Activated T-helper 1 cell treated with anti-CD3 and anti-CD28 coated beads, Interleukin-2, amount 50 U/mL, for 16 hours (primary cell): ENCODE measurements around the gene NUFIP1.
"Not testable (repeated sequence)": the region's sequence is repeated elsewhere in the genome, so short reads cannot be mapped to it uniquely, and the experiment has no call there.

ENCODE experiments used
- DNase-seq, 2 donors: peaks; one replicate each; pipeline ENCODE4 v3.0.0-alpha.2; 2020; ENCODE audit warnings: low read depth in 1 of 2, low spot score in 1 of 2

Gene NUFIP1

DNA sequence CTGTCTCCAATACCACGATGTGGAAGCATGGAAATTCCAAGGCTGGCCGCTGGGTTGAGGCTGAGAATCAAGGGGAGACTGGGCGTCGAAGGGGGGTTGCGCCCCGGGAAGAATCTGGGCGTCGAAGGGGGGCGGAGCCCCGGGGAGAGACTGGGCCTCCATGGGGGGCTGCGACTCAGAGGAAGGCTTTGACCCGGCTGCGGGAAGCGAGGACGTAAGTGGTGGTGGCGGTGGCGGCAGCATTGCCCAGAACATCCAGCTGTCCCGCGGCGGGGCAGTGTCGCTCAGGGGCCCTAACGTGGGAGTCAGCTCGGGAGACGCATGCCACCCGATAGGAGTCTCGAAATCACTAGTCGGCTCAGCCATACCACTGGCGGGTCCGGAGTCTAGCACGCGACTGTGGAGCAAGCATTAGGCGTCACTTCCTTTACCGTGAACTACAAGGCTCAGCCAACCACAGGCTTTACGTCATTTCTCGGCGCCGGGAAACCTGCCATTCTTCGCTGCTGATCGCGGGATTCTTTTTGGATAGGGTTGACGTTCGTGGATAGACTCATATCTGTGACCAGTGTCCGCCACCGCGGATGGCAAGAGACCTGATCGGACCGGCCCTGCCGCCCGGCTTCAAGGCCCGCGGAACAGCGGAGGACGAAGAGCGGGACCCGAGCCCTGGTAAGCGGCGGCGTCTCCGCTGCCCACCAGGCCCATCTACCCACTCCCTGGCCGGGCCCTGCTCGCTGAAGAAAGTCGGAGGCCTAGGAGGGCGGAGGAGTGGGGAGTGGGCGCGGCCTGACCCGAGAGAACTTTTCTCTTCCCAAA lies at the start of gene NUFIP1, which contains the start of gene GPALPP1:
NUFIP1 (minus strand) TSS at position 401 of the 819 bp plus-strand sequence; CDS start at position 366, 35 bp downstream.
GPALPP1 (plus strand) TSS at position 468 of the 819 bp plus-strand sequence; CDS start at position 585, 117 bp downstream.
- DNase-seq = peak; percentile 84 to 88

DNA sequence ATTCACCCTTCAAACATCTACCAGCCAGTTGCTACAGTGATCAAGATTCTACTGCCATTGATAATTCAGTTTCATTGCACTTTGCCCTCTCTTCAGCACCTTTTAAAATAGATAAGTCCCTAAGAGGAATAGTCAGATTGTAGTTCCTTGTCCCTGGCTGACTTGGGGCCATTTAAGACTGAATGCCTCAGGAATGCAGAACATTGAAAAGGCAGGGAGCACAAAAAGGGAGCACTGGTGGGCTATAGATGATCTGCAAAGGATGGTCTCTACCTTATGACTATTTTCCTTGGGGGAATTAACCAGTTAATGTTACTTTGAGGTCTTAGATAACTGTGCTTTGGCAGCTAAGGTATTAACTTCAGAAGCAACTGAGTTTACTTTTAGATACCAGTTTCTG lies 46.9 kb upstream of the NUFIP1 start:
- no peak for DNase-seq

DNA sequence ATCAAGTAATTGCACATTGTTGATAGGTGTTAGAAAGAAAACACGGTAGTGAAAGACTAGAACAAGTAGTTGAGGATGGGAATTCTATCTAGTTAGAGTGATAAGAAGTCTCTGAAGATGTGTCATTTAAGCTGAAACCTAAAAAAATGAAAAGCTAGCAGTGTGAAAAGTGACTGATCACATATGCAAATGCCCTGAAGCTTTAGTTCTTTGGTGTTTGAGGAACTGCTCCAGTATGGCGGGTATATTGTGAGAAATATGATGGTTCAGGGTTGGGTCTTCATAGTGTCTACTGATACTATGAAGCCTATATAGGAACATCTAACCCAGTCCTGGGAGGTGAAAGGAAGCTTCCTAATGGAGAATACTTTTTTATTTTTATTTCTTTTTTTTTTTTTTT lies 45.1 kb upstream of the NUFIP1 start:
- no peak for DNase-seq

DNA sequence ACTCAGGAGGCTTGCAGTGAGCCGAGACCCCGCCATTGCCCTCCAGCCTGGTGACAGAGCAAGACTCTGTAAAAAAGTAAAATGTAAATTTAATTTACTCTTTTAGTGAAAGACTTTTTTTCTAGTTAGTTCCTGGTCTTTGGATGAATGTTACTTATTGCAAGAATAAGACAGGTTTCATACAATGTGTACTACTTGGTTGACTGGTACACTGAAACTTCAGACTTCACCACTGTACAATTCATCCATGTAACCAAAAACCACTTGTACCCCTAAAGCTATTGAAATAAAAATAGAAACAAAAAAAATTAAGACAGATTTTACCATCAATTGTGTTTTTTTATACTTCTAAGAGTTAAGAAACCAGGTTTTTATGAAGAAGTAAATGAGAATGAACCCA lies 35.6 kb upstream of the NUFIP1 start:
- DNase-seq = no peak

DNA sequence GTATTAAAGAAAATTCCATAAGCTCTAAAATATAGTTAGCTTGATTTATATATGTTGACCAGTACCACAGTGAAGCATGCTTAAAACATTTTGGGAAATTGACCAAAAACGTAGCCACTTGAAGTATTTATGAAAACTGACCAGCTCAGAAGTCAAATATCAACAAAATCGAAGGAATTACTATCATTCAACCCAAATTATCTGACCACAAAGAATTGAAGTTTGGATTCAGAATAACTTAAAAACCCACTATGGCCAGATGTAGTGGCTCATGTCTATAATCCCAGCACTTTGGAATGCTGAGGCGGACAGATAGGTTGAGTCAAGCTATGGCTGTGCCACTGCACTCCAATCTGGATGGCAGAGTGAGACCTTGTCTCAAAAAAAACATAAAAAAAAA lies 32.0 kb upstream of the NUFIP1 start:
- DNase-seq = no peak

DNA sequence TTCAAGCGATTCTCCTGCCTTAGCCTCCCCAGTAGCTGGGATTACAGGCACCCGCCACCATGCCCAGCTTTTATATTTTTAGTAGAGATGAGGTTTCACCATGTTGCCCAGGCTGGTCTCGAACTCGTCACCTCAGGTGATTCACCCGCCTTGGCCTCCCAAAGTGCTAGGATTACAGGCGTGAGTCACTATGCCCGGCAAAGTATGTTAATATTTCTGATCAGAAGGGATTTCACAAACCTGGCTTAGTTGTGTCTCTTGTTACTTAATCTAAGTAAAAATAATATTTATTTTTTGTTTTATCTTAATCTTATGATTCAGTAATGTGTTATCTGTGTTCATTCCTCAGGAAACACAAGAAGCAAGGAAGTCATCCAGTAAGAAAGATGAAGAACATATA lies 30.7 kb upstream of the NUFIP1 start:
- not testable (repeated sequence) for DNase-seq

DNA sequence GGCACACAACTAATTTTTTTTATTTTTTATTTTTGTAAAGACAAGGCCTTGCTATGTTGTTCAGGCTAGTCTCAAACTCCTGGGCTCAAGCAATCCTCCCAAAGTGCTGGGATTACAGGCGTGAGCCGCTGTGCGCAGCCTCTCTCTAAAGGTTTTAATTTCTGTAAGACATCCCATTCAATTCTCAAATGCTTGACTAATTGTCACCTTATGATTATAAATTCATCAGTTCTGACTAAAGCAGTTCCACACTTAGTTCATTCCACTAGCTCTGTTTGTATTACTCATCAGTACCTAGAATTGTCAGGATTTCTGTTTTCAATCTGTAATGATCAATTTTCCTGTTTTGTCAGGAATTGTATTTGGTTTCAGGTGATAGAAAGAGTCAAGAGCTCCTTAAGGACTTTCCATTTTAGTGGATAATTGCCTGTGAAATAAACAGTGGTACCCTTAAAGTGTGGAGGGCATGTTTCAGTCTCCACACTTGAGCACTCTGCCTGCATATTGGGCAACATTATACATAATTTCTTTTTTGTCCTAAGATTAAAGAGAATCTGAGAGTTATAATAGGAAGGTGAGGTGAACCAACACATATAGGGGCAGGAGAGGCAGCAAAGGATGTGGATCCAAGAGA lies 27.6 kb upstream of the NUFIP1 start:
- DNase-seq = no peak

DNA sequence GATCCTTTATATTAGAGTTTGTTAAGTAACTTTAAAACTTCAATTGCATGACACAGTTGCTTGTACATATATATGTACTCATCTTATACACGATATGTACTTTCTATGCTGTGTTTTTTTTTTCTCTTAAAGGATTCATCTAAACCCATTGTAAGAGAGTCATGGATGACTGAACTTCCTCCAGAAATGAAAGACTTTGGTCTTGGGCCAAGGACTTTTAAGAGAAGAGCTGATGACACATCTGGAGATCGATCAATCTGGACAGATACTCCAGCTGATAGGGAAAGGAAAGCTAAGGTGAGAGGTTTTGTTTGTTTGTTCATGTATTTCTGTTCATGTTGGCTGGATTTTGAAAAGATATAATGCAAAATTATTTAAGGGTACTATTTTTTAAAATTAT lies 26.0 kb upstream of the NUFIP1 start:
- DNase-seq = no peak

DNA sequence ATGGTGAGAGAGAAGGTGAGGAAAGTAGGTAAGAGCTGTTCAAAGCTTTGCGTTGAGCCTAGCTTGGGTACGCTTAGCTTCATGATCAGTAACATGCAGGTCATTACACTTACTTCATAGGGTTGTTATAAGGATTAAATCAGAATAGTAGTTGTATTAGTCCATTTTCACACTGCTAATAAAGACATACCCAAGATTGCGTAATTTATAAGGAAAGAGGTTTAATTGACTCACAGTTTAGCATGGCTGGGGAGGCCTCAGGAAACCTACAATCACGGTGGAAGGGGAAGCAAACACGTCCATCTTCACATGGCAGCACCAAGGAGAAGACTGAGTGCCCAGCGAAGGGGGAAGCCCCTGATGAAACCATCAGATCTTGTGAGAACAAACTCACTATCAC lies 21.9 kb upstream of the NUFIP1 start:
- DNase-seq = no peak

DNA sequence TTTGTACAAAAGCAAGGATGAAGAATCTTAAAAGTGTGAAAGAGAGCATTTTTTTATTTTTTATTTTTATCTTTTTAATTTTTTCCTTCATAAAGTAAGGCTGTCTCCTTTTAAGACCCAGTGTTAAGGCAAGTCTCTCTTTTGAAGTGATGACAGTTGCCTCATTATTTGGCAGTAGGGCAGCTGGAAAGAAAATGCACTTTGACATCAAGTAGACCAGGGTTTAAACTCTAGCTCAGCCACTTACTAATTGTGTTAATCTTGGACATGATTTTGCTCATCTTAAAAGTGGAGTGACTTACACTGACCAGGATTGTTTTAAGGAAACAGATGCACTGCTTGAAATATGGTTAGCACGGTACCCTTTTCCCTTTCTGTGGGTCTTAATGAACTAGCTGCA lies 18.6 kb upstream of the NUFIP1 start:
- no peak for DNase-seq

DNA sequence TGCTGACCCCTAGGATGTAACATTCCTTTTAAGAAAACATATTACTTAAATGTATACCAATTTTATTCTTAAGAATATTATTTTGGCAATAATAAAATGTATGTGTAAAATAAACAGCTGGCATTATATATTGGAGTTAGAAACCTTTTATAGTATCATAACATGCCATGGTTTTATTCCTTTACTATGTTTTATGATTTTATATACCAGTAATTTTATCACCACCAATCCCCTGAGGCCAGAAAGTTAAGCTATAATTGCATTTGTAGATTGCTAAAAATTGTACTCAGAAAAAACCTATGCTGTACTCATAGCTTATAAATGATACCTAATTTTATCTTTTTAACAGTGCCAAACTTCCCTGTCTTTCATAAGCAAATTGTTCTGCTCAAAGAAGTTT lies 18.0 kb upstream of the NUFIP1 start:
- no peak for DNase-seq

DNA sequence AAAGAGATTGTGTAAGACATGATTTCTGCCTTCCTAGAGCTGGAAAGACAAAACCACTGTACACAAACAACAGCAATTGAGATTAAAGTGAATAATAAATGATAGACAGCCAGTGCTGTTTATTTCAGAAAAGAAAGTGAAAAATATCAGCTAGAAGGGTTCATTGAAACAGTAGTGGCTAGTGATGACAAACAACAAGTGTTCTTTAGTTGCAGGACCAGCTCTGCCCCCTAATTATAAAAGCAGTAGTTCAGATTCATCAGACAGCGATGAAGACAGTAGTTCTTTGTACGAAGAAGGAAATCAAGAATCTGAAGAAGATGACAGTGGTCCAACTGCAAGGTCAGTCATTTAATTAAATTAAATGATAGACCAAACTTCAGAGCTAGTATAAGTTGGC lies 14.8 kb upstream of the NUFIP1 start:
- DNase-seq = no peak

DNA sequence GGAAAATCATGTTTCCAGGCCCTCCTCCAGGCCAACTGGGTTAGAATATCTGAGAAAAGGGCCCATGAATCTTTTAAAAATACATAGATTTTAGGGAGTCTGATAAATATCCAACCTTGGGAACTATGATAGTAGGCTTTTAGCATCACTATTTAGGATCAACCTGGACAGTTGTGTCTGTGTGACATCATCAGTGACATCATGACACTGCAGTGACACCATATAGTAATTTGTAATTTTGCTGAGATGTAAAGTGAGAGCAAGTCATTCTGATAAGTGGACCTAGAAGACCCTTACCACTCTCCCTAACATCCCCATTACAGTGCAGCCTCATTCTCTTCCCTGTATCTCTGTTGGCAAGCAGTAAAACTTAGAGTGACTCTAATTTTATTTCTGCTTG lies 14.1 kb upstream of the NUFIP1 start:
- DNase-seq = no peak

DNA sequence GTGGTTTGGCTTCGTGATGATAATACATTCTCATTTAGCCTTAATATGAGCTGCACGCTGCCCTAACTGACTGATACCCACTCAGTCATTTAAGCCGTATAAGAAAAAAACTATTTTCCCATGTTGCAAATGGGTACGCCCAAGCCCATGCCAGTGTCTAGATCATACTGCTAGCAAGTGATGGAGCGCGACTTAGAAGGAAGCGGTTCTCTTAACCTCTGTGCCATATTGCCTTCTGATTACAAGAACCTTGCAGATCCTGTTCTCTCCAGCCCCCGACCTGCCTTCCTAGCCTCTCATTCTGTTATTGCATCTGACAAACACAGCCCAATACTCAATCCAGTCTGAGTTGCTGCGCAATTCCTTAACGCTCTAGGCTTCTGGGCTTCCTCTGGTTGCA lies 670 bp upstream of the NUFIP1 start:
- DNase-seq = no peak

DNA sequence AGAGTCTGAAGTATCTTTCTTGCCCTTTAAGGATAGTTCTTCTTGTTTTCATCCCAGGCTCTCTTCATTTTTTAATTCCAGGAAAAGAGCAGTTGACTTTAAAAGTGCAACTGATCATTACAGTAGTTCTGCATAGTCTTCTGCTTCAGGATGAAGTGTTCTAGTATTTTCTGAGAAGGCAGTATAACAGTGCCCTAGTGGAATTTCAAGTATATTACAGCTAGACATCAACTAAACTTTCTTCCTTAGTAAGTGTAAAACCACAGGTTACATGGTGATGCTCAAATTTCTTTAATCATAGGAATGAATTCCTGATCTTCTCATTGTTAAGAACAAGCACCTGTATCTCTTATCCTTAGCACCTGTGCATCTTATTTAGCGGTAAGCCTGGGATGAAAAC lies 10.9 kb downstream of the NUFIP1 start:
- DNase-seq = no peak

DNA sequence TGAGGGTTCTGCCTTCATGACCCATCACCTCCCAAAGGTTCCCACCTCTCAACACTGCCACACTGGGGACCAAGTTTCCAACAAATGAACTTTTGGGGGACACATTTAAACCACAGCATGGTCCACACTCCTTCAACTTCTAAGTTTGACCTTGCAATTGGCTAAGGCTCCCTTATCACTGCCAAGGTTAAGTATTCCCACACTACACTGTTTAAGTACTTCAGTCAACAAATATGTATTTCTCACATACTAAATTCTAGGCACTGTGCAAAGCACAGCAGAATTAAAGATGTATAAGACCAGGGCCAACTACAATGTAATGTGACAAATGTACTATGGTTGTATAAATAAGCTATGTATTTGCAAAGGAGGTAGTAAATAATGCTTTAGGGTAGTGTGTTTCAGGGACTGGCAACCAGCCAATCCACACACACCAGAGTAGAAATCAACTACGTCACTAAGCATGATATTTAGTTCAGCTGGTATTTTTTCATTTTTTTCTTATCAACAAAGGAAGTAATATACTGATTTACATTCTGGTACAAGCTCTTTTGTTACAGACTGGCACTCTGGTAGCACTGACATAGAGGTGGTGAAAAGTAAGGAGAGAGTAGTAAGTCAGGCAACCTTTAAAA lies 12.2 kb downstream of the NUFIP1 start:
- DNase-seq = no peak

DNA sequence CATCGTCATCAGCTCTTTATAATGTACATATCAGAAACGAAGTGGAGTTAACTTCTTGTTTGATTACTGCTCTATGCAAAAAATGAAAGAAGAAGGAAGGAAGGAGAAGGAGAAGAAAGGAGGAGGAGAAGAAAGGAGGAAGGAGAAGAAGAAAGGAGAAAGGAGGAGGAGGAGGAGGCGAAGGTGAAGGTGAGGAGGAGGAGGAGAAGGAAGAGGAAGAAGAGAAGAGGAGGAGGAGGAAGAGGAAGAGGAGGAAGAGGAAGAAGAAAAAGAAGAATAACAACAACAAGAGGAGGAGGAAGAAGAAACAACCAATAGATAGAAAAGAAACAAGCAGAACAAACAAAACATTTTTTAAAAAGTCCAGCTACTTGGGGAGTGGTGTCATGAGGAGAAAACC lies 13.1 kb downstream of the NUFIP1 start:
- DNase-seq = no peak

DNA sequence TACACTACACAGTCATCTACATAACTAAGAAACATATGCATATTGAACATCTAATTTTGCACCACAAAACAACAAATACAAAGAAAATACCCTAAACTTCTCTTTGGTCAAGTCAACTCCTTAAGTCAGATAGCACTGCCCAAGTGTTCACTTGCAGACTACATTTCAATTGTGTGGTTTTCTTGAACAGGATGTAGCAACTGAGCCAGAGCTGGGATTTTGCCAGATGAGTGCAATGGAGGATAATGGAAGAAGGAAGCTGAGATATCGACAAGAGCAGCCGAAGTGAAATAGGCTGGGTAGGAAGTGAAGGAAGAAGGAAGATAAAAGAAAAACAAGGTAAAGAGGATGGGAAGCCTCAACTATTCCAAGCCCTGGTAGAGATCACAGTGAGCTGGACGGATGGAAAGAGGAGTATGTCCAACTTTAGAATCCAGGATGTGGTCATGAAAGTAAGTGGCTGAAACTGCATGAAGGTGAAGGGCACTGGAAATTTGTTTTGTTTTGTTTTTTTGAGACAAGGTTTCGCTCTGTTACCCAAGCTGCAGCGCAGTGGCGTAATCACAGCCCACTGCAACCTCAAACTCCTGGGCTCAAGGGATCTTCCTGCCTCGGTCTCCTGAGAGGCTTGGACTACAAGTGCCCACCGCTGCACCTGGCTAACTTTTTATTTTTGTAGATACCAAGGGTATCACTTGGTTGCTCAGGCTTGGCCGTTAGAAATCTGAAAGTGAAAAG lies 15.0 kb downstream of the NUFIP1 start:
- DNase-seq = no peak

DNA sequence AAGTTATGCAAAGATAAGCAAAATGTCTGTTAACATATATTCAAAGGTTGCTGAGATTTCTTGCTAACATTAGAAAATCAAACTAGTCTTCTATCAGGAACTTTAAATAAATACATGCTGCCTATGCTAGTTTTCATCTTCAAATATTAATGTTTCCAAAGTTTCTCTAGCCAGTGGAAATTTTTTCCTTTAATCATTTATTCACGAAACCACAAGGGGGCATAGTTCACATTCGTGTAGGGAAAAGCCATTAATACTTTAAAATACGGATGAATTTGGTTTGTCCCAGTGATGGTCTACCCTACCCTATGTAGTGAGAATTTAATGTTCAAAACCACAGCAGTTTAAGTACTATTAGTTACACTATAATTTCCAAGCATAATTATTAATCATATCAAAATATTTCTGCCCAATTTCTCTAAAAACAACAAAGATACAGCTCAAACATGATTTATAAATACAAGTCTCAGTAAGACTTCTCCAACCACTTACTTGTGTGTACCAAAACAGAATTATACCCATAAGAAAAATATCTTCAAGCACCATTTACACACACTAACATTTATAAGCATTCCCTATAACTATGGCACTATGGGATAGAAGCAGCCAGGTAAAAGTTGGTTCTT lies 16.2 kb downstream of the NUFIP1 start:
- no peak for DNase-seq

DNA sequence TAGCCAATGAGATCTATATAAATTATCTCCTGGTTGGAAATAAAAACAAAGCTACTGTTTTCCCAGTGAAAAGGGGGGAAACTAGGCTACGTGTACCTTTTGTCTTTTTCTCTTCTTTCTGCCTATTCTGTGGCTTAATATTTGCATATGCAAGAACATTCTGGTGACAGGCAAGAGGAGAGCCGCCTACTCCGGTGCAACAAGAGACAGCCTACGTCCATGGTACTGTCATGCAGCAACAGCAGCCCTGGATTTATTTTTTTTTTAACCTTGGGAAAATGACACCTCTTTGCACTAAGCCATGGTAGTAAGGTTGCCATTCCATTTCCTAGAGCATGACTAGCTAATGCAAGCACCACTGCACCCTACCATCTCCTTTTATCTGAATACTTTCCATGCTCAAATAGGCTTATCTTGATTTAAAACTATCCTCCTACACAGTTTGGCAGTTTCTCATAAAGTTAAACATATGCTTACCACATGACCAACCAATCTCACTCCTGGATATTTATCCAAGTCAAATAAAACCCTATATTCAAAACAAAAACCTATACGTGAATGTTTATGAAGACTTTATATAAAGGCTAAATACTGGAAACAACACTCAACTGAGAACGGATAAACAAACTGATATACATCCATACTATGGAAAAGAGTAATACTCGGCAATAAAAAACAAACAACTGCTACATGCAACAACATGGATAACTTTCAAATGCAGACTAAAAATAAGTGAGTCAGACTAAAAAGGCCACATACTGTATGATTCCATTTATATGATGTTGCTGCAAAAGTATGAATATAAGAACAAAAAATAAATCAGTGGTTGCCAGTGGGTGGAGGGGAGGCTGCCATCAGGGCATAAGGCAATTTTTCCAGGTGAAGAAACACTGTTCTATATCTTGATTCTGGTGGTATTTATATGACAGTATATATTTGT lies 17.3 kb downstream of the NUFIP1 start:
- no peak for DNase-seq
